H1 (cell line): ENCODE data around the gene PDE4D. TPM values are rescaled to one million over a fixed set of nuclear protein-coding genes. Genes with fewer than 3 reads are reported as not detected.
A peak's percentile ranks its signal among the peaks of the same experiment; 100 is the strongest.

Source experiments
- CTCF ChIA-PET: fragments of 300-600 bp; sonication (Branson Sonifier 250); formaldehyde crosslinking; loops from one replicate; lab custom pipeline; 2021; ENCODE audit not compliant: partially characterized antibody; lab: Charles Lee
- POLR2A ChIA-PET: fragments of 300-600 bp; sonication (Branson Sonifier 250); formaldehyde crosslinking; loops from one replicate; lab custom pipeline; 2021; ENCODE audit warnings: inconsistent platforms; ENCODE audit not compliant: partially characterized antibody; lab: Charles Lee
- DNase-seq, 2 experiments: peaks; one replicate each; pipeline versions ENCODE4 v3.0.0 to v3.0.0-alpha.2; 2010 to 2022; ENCODE audit warnings: low spot score in 2 of 2, low read depth in 1 of 2, mixed read lengths in 1 of 2
- FAIRE-seq: peaks from 2 replicates; lab custom pipeline; 2011; peaks lifted over from hg19 to GRCh38; lab: Jason Lieb, UNC
- H2AFZ ChIP-seq: 2 replicates; pipeline ENCODE4 v1.8.1; 2012; ENCODE audit warnings: low read length, inconsistent platforms
- H2AK5ac ChIP-seq: 2 replicates; pipeline ENCODE4 v1.6.1; 2013; ENCODE audit warnings: low read depth, low read length
- H2BK120ac ChIP-seq: replicated peaks from 2 replicates; pipeline ENCODE3; 2013; ENCODE audit warnings: low read depth, low read length, inconsistent platforms
- H2BK12ac ChIP-seq: 2 replicates; pipeline ENCODE4 v1.6.1; 2013; ENCODE audit warnings: low read depth, low read length
- H2BK15ac ChIP-seq: 2 replicates; pipeline ENCODE4 v1.6.1; 2013; ENCODE audit warnings: low read length
- H2BK20ac ChIP-seq: 2 replicates; pipeline ENCODE4 v1.6.1; 2013; ENCODE audit warnings: low read length
- H2BK5ac ChIP-seq: 2 replicates; pipeline ENCODE4 v1.6.1; 2013; ENCODE audit warnings: low read depth, low read length
- H3K14ac ChIP-seq: 2 replicates; pipeline ENCODE4 v1.6.1; 2013; ENCODE audit warnings: inconsistent platforms; ENCODE audit not compliant: insufficient read length
- H3K18ac ChIP-seq: 2 replicates; pipeline ENCODE4 v1.6.1; 2013; ENCODE audit warnings: low read length; ENCODE audit errors: extremely low read depth
- H3K23ac ChIP-seq: 2 replicates; pipeline ENCODE4 v1.6.1; 2013; ENCODE audit warnings: inconsistent platforms; ENCODE audit not compliant: insufficient read length
- H3K23me2 ChIP-seq: 2 replicates; pipeline ENCODE4 v1.6.1; 2013; ENCODE audit warnings: low read depth, low read length
- H3K27ac ChIP-seq: 2 replicates; pipeline ENCODE4 v1.6.1; 2011; ENCODE audit warnings: low read depth, low read length, inconsistent platforms
- H3K27me3 ChIP-seq, 4 experiments: replicated peaks in 1 of 4; 1 replicate in 1 of 4; 2 replicates in 3 of 4; pipeline versions ENCODE4 v1.6.1 to v1.8.1; 2011 to 2013; ENCODE audit warnings: low read length in 3 of 4, mild to moderate bottlenecking in 3 of 4, inconsistent platforms in 2 of 4, mixed read lengths in 2 of 4, moderate library complexity in 1 of 4; ENCODE audit not compliant: control insufficient read depth in 3 of 4, insufficient read depth in 3 of 4; ENCODE audit errors: extremely low read depth in 1 of 4
- H3K36me3 ChIP-seq, 4 experiments: 2 replicates each; pipeline versions ENCODE4 v1.6.1 to v1.8.1; 2011 to 2013; ENCODE audit warnings: mild to moderate bottlenecking in 4 of 4, low read length in 3 of 4, moderate library complexity in 2 of 4, control low read depth in 1 of 4, inconsistent platforms in 1 of 4; ENCODE audit not compliant: insufficient read depth in 4 of 4, control insufficient read depth in 2 of 4
- H3K4ac ChIP-seq: replicated peaks from 2 replicates; pipeline ENCODE3; 2013; ENCODE audit warnings: low read length, low read depth, mixed read lengths, inconsistent platforms; ENCODE audit not compliant: insufficient read length
- H3K4me1 ChIP-seq, 4 experiments: replicated peaks in 1 of 4; 1 replicate in 1 of 4; 2 replicates in 3 of 4; pipeline versions ENCODE4 v1.6.1 to v1.8.1; 2011 to 2013; ENCODE audit warnings: low read length in 3 of 4, inconsistent platforms in 2 of 4, mixed read lengths in 1 of 4; ENCODE audit not compliant: insufficient read depth in 4 of 4, control insufficient read depth in 3 of 4
- H3K4me2 ChIP-seq, 2 experiments: 2 replicates each; pipeline versions ENCODE4 v1.6.1 to v1.8.1; 2011 to 2013; ENCODE audit warnings: low read depth in 2 of 2, low read length in 2 of 2, control low read depth in 1 of 2, inconsistent platforms in 1 of 2, mild to moderate bottlenecking in 1 of 2; ENCODE audit not compliant: insufficient read depth in 1 of 2
- H3K4me3 ChIP-seq, 4 experiments: fragments of 200-600, 300-600 bp in 1 of 4; sonication (generic), shearing (Covaris generic), sonication (Bioruptor Twin) in 1 of 4; 2 replicates each; pipeline versions ENCODE4 v1.5.1 to v1.8.1; 2011 to 2016; ENCODE audit warnings: low read length in 4 of 4, low read depth in 3 of 4, control low read depth in 2 of 4, inconsistent platforms in 2 of 4, mild to moderate bottlenecking in 2 of 4, mixed read lengths in 1 of 4, moderate library complexity in 1 of 4; ENCODE audit not compliant: insufficient read depth in 2 of 4; ENCODE audit errors: extremely low read depth in 1 of 4
- H3K56ac ChIP-seq: replicated peaks from 2 replicates; pipeline ENCODE3; 2013; ENCODE audit warnings: low read depth, mild to moderate bottlenecking, mixed read lengths, low read length, inconsistent platforms; ENCODE audit not compliant: insufficient read length
- H3K79me1 ChIP-seq: 2 replicates; pipeline ENCODE4 v1.6.1; 2013; ENCODE audit warnings: low read depth, low read length, control low read depth
- H3K79me2 ChIP-seq, 2 experiments: 2 replicates each; pipeline versions ENCODE4 v1.6.1 to v1.8.1; 2012 to 2013; ENCODE audit warnings: low read length in 2 of 2, mild to moderate bottlenecking in 2 of 2, inconsistent platforms in 1 of 2; ENCODE audit not compliant: insufficient read depth in 2 of 2, control insufficient read depth in 1 of 2
- H3K9ac ChIP-seq, 4 experiments: replicated peaks in 1 of 4; 1 replicate in 1 of 4; 2 replicates in 3 of 4; pipeline versions ENCODE4 v1.6.1 to v1.8.1; 2011 to 2013; ENCODE audit warnings: low read depth in 3 of 4, low read length in 3 of 4, control low read depth in 2 of 4, mild to moderate bottlenecking in 2 of 4, moderate library complexity in 2 of 4, inconsistent platforms in 1 of 4; ENCODE audit errors: extremely low read depth in 1 of 4
- H3K9me3 ChIP-seq, 2 experiments: 2 replicates each; pipeline versions ENCODE4 v1.6.1 to v1.8.1; 2012 to 2013; ENCODE audit warnings: mild to moderate bottlenecking in 2 of 2, moderate library complexity in 2 of 2, control low read depth in 1 of 2, inconsistent platforms in 1 of 2, low read depth in 1 of 2, low read length in 1 of 2, mixed read lengths in 1 of 2; ENCODE audit not compliant: insufficient read depth in 2 of 2
- H4K20me1 ChIP-seq, 2 experiments: replicated peaks in 1 of 2; 2 replicates each; pipeline versions ENCODE3 to v1.8.1; 2011 to 2013; ENCODE audit warnings: inconsistent platforms in 2 of 2, low read length in 2 of 2, mild to moderate bottlenecking in 1 of 2; ENCODE audit not compliant: insufficient read depth in 2 of 2, control insufficient read depth in 1 of 2
- H4K5ac ChIP-seq: 2 replicates; pipeline ENCODE4 v1.6.1; 2013; ENCODE audit warnings: low read length, low read depth, mixed read lengths, inconsistent platforms; ENCODE audit not compliant: insufficient read length
- H4K8ac ChIP-seq: 2 replicates; pipeline ENCODE4 v1.8.0; 2013; ENCODE audit warnings: mild to moderate bottlenecking, moderate library complexity, low read length, inconsistent platforms; ENCODE audit not compliant: insufficient read depth; ENCODE audit errors: extremely low read depth
- H4K91ac ChIP-seq: replicated peaks from 2 replicates; pipeline ENCODE3; 2013; ENCODE audit warnings: low read length, mixed read lengths, inconsistent platforms; ENCODE audit not compliant: insufficient read length
- ASH2L ChIP-seq: fragments of 200-600, 300-600 bp; sonication (generic); IDR thresholded peaks from one replicate; pipeline ENCODE4 v1.7.1; 2017; ENCODE audit warnings: low read length
- CEBPB ChIP-seq: IDR thresholded peaks from 2 replicates; pipeline ENCODE4 v1.6.1; 2012; ENCODE audit warnings: low read depth, low read length
- EGR1 ChIP-seq: IDR thresholded peaks from 2 replicates; pipeline ENCODE4 v1.6.1; 2011; ENCODE audit warnings: low read depth, low read length, borderline replicate concordance
- HDAC2 ChIP-seq, 2 experiments: fragments of 300-600 bp in 1 of 2; sonication (generic) in 1 of 2; IDR thresholded peaks; 2 replicates each; pipeline ENCODE4 v1.6.1; 2011 to 2012; ENCODE audit warnings: low read depth in 2 of 2, low read length in 2 of 2, mild to moderate bottlenecking in 2 of 2, moderate library complexity in 2 of 2, borderline replicate concordance in 1 of 2, inconsistent platforms in 1 of 2
- HDAC6 ChIP-seq: IDR thresholded peaks from one replicate; pipeline ENCODE4 v1.7.1; 2012; ENCODE audit warnings: low read depth, mild to moderate bottlenecking, inconsistent platforms, low read length, moderate library complexity
- KDM1A ChIP-seq: fragments of 200-600, 300-600 bp; sonication (generic); IDR thresholded peaks from 2 replicates; pipeline ENCODE4 v1.7.1; 2016; ENCODE audit warnings: mild to moderate bottlenecking, low read length, borderline replicate concordance
- KDM4A ChIP-seq: IDR thresholded peaks from one replicate; pipeline ENCODE4 v1.7.1; 2012; ENCODE audit warnings: low read depth, mild to moderate bottlenecking, moderate library complexity, low read length, inconsistent platforms; ENCODE audit not compliant: severe bottlenecking
- PHF8 ChIP-seq: fragments of 200-600 bp; sonication (generic); conservative IDR thresholded peaks from 2 replicates; pipeline ENCODE4 v1.7.1; 2012; ENCODE audit warnings: low read depth, mild to moderate bottlenecking, inconsistent platforms, low read length, moderate library complexity
- WGBS, 2 experiments: shearing (Covaris generic) in 1 of 2; methylation state at CpG; one replicate each; pipeline versions ENCODE4 v1.1.6 to v1.1.7; 2013 to 2015; ENCODE audit warnings: low lambda C conversion rate in 2 of 2, mixed read lengths in 2 of 2, inconsistent platforms in 1 of 2, low coverage in 1 of 2, missing lambda C conversion rate in 1 of 2; ENCODE audit not compliant: insufficient replicate concordance in 2 of 2, insufficient coverage in 1 of 2, insufficient read length in 1 of 2; ENCODE audit errors: extremely low coverage in 1 of 2, missing lambda C conversion rate in 1 of 2; 5-methylcytosine and 5-hydroxymethylcytosine counted together
- polyA plus RNA-seq, 7 experiments: library from polyadenylated mRNA; depleted of rRNA in 3 of 7; stranded (reverse) in 5 of 7; unstranded in 2 of 7; fragments of >200 nt in 5 of 7; fragments of 200-250 nt in 2 of 7; gene quantifications; 1 replicate in 5 of 7; 2 replicates in 1 of 7; 4 replicates in 1 of 7; pipeline versions ENCODE4 v1.2.1 to v1.2.3, GENCODE V29; 2011 to 2013; ENCODE audit warnings: missing spikeins in 2 of 7, mixed read lengths in 2 of 7
- total RNA-seq: library from RNA; stranded (reverse); fragmentation: NEBNext Ultra II Directional; extraction: Animal tissue kit (Norgen Biotek cat#: 25700); gene quantifications from 2 replicates; pipeline ENCODE4 v1.2.1, GENCODE V29; 2021
- TF ChIP-seq, protein P1 (sequence below), 3 experiments: IDR thresholded peaks; 1 replicate in 2 of 3; 2 replicates in 1 of 3; pipeline versions ENCODE4 v1.5.1 to v1.6.1; 2011; ENCODE audit warnings: low read length in 3 of 3, mild to moderate bottlenecking in 3 of 3, inconsistent platforms in 2 of 3, low read depth in 1 of 3, moderate library complexity in 1 of 3; ENCODE audit not compliant: insufficient read depth in 1 of 3; ENCODE audit errors: control extremely low read depth in 1 of 3
- TF ChIP-seq, protein P2 (sequence below): IDR thresholded peaks from 2 replicates; pipeline ENCODE4 v1.6.1; 2011; ENCODE audit warnings: low read depth, mild to moderate bottlenecking, low read length; ENCODE audit not compliant: insufficient read depth

Gene PDE4D
- total and polyA plus RNA-seq, 2 of the 8 experiments (the other 6 are each of a cell fraction or from before 2014, with no cell fraction given) = 2.3 to 3.7 TPM

DNA sequence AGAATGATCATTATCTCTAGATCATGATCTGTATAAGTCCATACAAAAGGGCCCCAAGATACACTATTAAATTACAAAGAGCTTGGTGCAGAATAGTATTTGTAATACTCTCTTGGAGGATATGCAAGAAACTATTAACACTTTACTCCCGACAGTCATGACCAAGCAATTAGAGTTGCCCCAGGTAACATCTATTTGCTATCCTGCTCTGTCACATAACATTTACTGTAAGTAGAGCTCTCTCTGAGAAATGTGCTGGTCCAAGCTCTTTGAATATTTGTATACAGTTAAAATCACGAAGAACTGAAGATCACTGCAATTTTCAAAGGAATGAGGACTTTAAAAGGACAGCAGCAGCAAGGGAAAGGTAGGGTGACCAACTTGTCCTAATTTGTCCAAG is 757.0 kb downstream of the PDE4D start:
- Histone ChIP-seq H4K5ac (no peak overlapping the region), H3K79me2 (no peaks in the 10 kb centered on the region), H2BK120ac (no peak overlapping the region), H3K23me2 (no peaks in the 10 kb centered on the region; the same call in 1 of the 2 replicates), H3K56ac (no peak overlapping the region), H2BK5ac (no peak overlapping the region), H3K36me3 (no peaks in the 10 kb centered on the region), H3K27ac (no peak overlapping the region), H3K9ac (no peak overlapping the region), H3K23ac (no peak overlapping the region), H3K14ac (no peak overlapping the region), H3K4me1 (no peaks in the 10 kb centered on the region; a peak in 1 of 7 replicates), H4K8ac (no peak overlapping the region), H2BK15ac (no peak overlapping the region), H2AFZ (0 out of 2 replicates have a peak overlapping the region, but pooled peaks have one; percentile 68), H2BK20ac (no peak overlapping the region), H2AK5ac (no peak overlapping the region), H3K9me3 (no peaks in the 10 kb centered on the region), H3K18ac (no peak overlapping the region), H4K91ac (no peak overlapping the region), H3K4ac (no peak overlapping the region), H2BK12ac (no peak overlapping the region; the same call in 1 of the 2 replicates), H3K79me1 (no peaks in the 10 kb centered on the region), H3K4me3 (no peak overlapping the region), H4K20me1 (no peaks in the 10 kb centered on the region), H3K27me3 (no peaks in the 10 kb centered on the region), H3K4me2 (no peak overlapping the region)
- 89% methylated on average over 1 of the region's 2 CpGs; no CpG with 5 or more reads in 1 of the 2 experiments for WGBS, 2 experiments
- ChIA-PET POLR2A (interaction anchor here (0.8 kb wide), 1 partner anchor 8 kb away, joined by 3 read pairs; no protein-coding TSS in a partner anchor), CTCF (interaction anchor here (1.6 to 2.1 kb wide), 2 partner anchors 38 to 246 kb away, joined by 5 to 12 read pairs; no protein-coding TSS in a partner anchor)
- FAIRE-seq = no peak
- no peak for DNase-seq
- TF ChIP-seq, protein P1, sequence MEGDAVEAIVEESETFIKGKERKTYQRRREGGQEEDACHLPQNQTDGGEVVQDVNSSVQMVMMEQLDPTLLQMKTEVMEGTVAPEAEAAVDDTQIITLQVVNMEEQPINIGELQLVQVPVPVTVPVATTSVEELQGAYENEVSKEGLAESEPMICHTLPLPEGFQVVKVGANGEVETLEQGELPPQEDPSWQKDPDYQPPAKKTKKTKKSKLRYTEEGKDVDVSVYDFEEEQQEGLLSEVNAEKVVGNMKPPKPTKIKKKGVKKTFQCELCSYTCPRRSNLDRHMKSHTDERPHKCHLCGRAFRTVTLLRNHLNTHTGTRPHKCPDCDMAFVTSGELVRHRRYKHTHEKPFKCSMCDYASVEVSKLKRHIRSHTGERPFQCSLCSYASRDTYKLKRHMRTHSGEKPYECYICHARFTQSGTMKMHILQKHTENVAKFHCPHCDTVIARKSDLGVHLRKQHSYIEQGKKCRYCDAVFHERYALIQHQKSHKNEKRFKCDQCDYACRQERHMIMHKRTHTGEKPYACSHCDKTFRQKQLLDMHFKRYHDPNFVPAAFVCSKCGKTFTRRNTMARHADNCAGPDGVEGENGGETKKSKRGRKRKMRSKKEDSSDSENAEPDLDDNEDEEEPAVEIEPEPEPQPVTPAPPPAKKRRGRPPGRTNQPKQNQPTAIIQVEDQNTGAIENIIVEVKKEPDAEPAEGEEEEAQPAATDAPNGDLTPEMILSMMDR (IDR thresholded peaks at IDR 0.05; ENCODE audit: control extremely low read depth in 1 of 3, insufficient read depth in 1 of 3, low read depth in 1 of 3, low read length in 3 of 3) = no peak
- TF ChIP-seq EGR1 = no peak
- no peak for TF ChIP-seq ASH2L
- no peak for TF ChIP-seq PHF8
- TF ChIP-seq KDM1A = no peak
- TF ChIP-seq CEBPB = no peak
- no peak for TF ChIP-seq HDAC6
- TF ChIP-seq HDAC2 (IDR thresholded peaks at IDR 0.05; ENCODE audit: borderline replicate concordance in 1 of 2, low read depth in 2 of 2, low read length in 2 of 2) = no peak
- TF ChIP-seq, protein P2, sequence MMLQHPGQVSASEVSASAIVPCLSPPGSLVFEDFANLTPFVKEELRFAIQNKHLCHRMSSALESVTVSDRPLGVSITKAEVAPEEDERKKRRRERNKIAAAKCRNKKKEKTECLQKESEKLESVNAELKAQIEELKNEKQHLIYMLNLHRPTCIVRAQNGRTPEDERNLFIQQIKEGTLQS = no peak
- no peak for TF ChIP-seq KDM4A
